NCI-H187 treated with DMSO at 0.1 percent for 48 hours (cell line): ENCODE measurements around the gene MRFAP1.
"Not testable (repeated sequence)": the region's sequence is repeated elsewhere in the genome, so short reads cannot be mapped to it uniquely, and the experiment has no call there.

Experiments used
- DNase-seq: peaks from one replicate; lab custom pipeline; 2025; lab: John Stamatoyannopoulos, UW

The MRFAP1 gene

DNA sequence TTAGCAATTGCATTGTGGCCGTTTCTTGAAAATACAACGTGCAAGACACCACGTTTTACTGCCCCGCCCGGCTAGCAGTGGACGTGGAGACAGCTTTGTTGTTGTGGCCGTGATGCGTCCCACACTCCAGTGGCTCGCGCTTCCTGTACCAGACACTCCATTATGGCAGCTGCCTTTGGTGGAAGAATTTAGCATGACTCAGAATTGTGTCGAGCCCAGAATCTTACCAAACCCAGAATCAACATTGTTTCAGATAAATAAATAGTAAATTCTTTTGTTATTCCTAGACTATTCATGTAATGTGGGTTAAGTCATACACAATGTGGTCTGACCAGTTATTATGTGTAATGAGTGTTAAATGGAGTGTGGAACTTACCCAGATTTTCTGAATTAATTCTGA is 27.9 kb downstream of the MRFAP1 start:
- no peak for DNase-seq

DNA sequence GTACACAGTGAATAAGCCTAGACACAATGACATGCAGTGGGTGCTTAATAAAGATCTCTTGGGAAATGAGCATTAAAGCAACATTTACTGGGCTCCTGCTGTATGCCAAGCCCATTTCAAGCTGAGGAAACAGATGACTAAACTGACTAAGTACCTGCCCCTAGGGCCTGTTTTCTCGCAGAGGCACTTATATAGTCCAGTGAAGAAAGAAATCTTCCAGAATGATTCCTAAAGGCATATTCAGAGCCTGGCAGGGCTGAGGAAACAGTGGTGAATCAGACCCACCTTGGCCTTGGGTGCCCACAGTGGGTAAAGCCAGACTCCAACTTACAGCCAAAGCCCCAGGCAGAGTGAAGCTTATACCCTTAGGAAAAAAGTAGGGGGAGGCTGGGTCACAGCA is 31.2 kb downstream of the MRFAP1 start:
- DNase-seq: no peak

DNA sequence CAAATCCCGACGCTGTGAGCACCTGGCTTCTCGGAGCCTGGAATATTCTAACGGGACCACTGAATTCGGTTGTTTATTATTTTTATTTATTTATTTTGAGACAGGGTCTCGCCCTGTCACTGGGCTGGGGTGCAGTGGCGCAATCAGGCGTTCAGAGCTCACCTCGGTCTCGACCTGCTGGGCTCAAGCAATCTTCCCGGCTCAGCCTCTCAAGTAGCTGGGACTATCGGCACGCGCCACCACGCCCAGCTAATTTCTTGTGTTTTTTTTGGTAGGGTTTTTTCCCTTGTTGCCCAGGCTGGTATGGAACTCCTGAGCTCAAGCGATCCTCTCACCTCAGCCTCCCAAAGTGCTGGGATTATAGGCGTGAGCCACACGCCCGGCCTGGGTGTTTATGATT is 31.6 kb downstream of the MRFAP1 start:
- no peak for DNase-seq

DNA sequence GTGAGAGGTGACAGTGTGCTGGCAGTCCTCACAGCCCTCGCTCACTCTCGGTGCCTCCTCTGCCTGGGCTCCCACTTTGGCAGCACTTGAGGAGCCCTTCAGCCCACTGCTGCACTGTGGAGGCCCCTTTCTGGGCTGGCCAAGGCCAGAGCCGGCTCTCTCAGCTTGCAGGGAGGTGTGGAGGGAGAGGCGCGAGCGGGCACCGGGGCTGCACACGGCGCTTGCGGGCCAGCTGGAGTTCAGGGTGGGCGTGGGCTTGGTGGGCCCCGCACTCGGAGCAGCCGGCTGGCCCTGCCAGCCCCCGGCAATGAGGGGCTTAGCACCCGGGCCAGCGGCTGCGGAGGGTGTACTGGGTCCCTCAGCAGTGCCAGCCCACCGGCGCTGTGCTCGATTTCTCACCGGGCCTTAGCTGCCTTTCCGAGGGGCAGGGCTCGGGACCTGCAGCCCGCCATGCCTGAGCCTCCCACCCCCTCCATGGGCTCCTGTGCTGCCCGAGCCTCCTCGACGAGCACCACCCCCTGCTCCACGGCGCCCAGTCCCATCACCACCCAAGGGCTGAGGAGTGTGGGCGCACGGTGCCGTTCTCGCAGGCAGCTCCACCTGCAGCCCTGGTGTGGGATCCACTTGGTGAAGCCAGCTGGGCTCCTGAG is 32.2 kb downstream of the MRFAP1 start:
- not testable (repeated sequence) for DNase-seq

DNA sequence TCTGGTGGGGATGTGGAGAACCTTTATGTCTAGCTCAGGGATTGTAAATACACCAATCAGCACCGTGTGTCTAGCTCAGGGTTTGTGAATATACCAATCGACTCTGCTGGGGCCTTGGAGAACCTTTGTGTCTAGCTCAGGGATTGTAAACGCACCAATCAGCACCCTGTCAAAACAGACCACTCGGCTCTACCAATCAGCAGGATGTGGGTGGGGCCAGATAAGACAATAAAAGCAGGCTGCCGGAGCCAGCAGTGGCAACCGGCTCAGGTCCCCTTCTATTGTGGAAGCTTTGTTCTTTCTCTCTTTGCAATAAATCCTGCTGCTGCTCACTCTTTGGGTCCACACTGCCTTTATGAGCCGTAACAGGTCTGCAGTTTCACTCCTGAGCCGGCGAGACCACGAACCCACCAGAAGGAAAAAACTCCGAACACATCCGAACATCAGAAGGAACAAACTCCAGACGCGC is 32.7 kb downstream of the MRFAP1 start:
- DNase-seq: not testable (repeated sequence)

DNA sequence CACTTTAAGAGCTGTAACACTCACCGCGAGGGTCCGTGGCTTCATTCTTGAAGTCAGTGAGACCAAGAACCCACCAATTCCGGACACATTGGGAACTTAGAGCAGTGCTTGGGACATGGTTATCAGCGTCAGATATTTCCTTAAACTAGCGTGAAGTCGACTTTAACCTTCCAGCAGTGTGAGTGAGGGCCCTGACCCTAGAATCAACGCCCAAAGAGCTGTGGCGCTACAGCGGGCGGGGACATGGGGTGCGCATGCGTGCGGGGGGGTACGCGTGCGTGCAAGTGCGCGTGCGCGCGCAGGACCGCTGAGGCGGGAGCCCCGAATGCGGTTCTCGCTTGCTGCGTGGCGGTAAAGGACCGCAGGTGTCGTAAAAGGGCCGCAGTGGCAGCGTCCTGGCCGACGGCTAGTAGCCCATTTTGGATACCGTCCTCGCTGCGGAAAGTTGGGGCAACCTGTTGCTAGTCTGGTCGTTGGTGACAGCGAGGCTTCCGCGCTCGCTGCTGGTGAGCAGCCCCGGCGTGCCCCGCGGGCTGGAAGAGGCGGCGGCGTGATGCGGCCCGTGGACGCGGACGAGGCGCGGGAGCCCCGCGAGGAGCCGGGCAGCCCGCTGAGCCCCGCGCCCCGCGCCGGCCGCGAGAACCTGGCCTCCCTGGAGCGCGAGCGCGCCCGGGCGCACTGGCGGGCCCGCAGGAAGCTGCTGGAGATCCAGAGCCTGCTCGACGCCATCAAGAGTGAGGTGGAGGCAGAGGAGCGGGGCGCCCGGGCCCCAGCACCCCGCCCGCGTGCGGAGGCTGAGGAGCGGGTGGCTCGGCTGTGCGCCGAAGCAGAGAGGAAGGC is 33.4 kb downstream of the MRFAP1 start:
- peak; percentile 82 for DNase-seq

DNA sequence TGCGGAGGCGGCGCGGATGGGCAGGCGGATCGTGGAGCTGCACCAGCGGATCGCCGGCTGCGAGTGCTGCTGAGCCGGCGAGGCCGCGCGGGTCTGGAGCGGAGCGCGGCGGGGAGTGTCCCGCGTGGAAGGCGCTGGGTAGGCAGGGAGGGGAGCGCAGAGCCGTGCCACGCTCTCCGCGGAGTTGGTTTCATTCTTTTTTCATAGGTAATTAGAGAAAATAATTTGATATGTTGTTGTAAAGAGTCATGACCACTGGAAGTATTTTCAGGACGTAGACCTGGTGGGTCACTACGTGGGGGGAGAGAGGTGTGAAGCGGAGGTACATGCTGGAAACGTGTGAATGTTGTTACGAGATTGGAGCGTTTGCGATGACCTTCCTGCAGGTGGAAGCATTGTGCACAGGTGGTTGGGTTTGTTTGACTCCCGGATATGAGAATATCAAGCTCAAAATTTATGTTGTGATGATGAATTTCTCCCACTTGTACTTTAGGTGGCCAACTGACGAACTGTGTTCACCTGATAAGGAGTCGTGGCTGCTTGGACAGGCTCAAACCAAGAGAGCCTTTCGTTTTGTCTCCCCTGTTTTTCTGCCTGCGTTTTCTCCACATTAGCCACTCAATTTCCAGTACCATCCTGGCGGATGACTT is 34.1 kb downstream of the MRFAP1 start:
- peak; percentile 38 for DNase-seq

DNA sequence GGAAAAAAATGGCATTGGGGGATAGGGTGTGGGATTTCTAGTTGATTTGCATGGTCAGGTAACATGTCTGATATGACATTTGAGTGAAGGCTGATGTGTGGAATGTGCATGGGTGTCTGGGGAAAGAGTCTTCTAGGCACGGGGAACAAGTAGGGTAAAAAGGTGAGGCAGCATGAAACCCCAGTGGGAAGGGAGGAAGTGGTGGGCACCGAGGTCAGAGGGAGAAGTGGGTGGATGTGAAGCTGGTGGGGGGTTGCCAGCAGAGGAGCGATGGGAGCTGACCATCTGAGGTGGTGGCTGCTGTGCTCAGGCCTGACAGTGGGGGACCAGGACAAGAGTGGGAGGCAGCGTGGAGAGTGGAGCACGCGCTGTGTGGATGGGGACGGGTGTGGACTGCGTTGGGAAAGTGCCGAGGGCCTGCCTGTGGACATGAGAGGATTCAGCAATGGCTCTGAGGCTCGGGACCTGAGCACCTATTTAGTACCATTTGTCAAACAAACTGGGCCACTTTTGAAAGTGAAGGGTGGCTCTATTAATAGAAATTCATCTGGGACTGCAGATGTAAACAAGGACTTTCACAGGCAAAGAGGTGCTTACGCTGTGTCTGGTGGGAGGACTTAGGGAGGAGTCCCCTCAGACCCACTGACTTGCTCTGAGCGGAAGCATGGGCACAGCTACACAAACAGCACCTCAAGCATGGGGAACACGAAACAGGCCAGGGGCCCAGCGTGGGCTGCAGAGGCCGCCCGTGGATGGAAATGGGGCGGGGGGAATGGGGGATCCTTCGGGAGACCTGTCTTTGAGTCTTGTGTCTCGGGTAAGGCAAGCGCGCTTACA is 36.5 kb downstream of the MRFAP1 start:
- DNase-seq: no peak

DNA sequence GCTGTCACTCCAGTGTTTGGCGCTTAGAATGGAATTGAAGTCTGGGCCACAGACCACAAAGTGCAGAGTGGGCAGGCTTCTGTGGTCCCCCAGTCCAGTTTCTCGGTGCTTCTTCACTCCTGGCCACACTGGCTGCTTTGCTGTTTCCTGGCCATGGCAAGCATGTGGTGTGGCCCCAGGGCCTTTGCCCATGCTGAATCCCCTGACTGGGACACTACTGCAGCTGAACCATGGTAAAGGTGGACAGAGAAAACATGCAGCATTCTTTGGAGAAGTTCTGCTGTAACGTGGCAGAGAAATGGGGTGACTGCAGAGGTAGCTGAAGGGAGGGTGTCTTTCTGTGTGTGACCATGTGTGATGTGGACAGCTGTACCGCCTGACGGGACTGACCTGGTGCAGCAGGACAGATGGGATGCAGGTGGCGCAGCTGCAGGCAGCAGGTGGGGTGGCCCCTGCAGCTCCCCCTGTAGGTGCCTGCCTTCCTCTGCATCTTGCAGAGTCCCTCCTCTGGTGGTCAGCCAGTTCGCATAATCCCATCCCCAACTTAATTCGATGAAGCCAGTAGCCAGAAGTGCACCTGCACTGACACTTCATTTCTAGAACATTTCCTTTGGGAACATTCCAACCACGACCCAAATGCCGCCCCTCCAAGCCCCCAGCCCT is 40.0 kb downstream of the MRFAP1 start:
- DNase-seq: no peak

DNA sequence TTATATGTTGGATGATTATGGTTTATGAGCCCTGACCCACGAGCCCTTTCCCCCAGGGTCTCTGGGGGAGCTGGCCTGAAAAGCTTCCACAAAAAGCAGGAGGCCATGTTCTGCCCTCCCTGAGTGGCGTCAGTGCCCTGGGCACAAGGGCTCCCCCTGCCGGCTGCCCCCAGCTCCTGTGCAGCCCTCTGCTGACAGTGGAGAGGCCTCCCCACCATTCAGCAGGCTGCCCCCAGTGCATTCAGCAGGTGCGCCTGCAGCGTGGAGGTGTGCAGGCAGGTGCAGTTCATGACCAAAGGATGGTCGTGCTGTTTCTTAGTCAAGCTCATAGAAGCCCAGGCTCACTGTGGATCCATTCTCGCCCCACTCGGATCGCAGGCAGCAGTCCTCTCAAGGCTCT is 40.7 kb downstream of the MRFAP1 start:
- DNase-seq: no peak

DNA sequence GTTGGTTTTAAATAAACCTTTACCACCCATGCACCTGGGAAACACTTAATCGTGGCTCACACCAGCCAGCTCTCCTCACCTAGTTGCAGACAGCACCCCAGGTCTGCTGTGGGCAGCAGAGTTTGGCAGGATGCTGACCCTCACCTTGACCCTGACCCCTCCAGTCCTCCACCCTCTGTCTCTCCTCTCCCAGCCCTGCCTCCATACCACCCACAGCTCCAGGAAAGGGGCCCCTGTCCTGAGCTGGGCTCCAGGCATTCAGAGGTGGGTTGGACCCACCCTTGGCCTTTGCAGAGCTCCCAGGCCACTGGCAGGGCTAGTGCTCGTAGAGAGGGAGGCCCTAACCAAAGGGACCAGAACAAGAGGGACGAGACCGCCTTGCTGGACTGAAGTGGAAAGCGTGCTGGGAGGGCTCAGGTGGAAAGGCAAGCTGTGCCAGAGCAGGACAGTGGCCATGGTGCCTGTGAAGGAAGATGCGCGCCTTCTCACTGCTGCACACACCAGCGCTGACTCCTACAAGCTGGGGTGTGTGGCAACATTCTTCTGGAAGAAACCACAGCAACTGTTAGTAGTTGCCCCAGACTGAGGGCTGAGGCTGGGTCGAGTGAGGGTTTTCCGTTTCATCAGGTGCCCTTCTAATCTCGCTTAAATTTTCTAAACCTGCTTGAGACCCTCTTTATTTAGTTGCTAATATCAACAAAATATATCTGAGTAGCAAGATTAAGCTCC is 42.5 kb downstream of the MRFAP1 start:
- no peak for DNase-seq

DNA sequence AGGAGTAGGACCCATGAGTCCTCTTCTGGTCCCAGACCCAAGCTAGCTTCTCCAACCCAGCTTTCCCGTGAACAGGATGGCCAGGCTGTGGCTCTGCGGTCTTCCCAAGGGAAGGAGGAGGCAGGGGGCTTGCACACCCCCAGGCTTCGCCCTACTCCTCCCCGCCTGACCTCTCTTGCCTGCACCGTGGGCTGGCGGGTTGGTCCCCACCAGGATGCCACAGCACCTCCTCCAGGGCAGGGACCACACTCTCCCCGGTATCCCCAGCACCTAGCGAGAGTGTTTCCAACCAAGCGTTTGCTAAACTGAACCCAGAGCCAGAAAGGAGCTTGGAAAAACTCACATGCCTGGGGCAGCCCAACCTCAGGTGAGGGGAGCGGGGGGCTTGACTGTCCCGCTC is 44.2 kb downstream of the MRFAP1 start:
- DNase-seq: no peak

DNA sequence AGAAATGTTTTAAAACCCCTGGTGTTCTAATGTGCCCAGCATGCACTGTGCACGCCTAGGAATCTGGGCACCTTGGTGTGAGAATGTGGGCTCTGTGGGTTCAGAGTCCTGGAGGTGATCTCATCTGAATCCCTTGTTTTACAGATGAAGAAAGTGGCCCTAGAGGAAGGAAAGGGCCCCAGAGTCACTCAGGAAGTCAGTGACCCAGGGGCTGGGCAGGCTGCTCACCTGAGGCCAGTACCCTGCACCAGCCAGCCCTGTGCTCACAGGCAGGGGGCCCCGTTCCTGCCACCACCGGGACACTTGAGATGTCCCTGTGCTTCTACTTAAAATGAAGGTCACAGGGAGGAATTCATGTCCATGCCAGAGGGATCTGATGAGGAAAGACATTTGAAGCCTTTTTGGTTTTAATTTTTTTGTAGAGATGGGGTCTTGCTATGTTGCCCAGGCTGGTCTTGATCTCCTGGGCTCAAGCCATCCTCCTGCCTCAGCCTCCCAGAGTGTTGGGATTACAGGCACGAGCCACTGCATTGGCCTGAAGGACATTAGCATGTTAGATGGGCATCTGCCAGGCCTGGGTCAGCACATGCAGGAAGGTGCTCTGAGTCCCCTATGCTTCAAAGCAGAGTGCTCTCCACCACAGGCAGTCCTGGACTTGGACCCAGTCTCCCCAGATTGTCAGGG is 45.8 kb downstream of the MRFAP1 start:
- DNase-seq: no peak

DNA sequence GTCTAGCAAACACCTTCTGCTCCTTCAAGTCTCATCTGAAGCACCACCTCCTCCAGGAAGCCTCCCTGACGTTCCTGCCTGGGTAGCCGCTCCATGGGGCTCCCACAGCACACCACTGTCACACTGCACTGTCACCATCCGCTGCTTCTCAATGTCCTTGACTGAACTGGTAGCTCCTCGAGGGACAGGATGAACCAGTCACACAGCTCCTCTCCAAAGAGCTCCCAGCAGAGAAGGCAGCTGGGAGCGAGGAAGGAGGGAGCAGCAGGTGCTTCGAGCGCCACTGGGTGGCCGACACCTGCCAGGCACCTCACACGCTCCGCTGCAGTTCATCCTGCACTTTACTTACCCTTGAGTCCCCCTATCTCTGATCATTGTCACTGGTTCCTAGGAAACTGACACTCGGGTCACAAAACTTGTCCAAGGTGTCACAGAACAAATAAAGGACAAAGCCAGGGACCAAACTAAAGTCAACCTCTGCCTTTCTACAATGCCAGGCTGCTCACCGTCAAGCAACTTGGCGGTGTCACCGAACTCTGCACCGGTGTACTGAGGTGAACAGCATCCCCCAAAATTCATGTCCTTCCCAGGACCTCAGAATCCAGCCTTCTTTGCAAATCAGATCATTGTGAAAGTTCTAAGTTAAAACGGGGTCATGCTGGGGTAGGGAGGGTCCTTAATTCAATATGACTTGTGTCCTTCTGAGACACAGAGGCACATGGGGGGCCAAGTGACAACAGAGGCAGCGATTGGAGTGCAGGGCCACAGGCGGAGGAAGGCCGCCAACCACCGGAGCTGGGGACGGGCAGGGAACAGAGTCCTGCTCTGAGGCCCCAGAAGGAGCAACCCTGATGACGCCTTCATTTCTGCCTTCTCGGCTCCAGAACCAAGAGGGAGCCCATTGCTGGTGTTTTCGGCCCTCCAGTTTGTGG is 47.7 kb downstream of the MRFAP1 start:
- DNase-seq: no peak

DNA sequence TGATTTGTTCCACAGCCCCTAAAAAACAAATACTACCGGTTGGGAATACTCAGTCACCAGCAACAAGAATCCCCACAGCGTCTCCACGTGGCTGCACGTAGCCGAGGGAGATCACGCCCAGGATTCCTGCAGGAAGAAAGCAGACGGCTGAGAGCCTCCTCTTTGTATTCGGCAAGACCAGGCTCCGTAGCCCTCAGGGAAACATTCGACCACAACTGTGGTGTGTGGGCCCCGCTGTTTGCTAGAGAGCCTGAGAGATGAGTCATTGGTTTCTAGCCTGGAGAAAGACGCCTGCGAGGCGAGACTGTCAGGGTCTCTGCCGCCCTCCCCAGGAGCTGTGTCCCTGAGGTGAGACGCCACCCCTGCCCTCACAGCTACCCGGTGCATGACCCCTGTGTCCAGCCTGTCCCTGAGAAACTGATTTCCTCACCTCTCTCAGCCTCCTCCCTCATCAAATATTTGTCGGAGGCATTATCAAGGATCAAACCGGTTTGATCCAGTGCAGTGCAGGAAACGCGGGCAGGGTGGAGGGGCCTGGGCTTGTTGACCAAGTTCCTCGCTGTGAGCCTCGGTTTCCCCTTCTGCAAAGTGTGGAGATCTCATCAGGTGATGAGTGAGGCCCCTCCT is 48.5 kb downstream of the MRFAP1 start:
- no peak for DNase-seq

DNA sequence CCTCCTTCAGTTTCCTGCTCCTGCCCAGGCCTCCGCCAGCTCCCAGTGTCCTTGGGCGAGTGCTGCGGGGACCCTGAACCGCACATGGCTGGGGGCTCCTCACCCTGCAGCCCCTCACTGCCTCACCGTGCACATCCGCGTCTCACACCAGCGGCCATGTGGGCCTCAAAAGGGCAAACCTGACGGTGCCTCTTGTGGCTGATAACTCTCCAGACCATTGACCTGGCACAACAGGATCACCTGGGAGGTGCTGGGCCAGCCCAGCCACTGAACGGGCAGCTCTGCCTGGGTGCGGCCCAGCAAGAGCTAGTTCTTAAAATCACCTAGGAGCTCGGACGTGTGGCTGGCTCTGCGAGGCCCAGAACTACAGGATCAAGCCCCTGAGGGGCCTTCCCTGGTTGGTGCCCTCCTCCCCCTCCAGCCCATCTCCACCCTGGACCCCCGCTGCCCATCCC is 49.0 kb downstream of the MRFAP1 start:
- no peak for DNase-seq
